Measurements from ENCODE around the gene MRPL27.
"Not testable (repeated sequence)": the region's sequence is repeated elsewhere in the genome, so short reads cannot be mapped to it uniquely, and the experiment has no call there.

The MRPL27 gene

DNA sequence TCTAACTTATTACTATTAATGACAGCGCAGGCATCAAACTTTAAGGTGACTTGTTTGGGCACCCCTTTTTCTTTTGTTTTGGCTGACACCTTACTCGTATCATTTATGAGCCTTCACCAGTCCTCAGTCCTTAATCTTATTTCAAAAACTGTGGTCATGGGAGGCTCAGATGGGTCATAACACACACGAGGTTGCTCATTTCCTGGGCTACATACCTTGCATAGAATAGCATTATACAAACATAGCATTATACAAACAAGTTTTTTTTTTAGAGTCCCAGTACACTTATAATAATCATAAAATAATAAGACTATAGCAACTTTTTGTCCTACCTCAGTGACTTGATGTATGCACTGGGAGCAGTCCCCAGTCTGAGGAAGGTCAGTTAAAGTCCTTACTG, 41.8 kb upstream of the MRPL27 start:
- Histone ChIP-seq H3K4me1 (ENCODE audit: control insufficient read depth in 1 of 2, insufficient read depth in 1 of 2, low read depth in 1 of 2, low read length in 1 of 2) (no peaks in the 10 kb centered on the region), H3K27ac (no peak overlapping the region), H3K36me3 (no peaks in the 10 kb centered on the region), H3K27me3 (peaks cover 5% of the 10 kb centered on the region), H3K4me3 (ENCODE audit: low read depth in 1 of 2, low read length in 1 of 2) (no peak overlapping the region), H3K9me3 (peaks cover 9% of the 10 kb centered on the region)
- TF ChIP-seq CTCF (IDR thresholded peaks at IDR 0.05): no peak

- peaks cover 5% of the 10 kb centered on the region for H3K27me3 ChIP-seq
- H3K27ac ChIP-seq: no peak overlapping the region
- TF ChIP-seq CTCF (IDR thresholded peaks at IDR 0.05): no peak
- H3K36me3 ChIP-seq: no peaks in the 10 kb centered on the region
- no peaks in the 10 kb centered on the region for H3K9me3 ChIP-seq
- no peak overlapping the region for H3K4me3 ChIP-seq (ENCODE audit: low read depth in 1 of 2, low read length in 1 of 2)
- no peaks in the 10 kb centered on the region for H3K4me1 ChIP-seq (ENCODE audit: control insufficient read depth in 1 of 2, insufficient read depth in 1 of 2, low read depth in 1 of 2, low read length in 1 of 2)
Measured at GRCh38 chr17:50412188-50412732, 39.3 kb upstream of the MRPL27 start.

GRCh38 chr17:50407921-50408320, 34.9 kb upstream of the MRPL27 start:
- Histone ChIP-seq H3K4me1 (ENCODE audit: control insufficient read depth in 1 of 2, insufficient read depth in 1 of 2, low read depth in 1 of 2, low read length in 1 of 2) (no peaks in the 10 kb centered on the region), H3K4me3 (ENCODE audit: low read depth in 1 of 2, low read length in 1 of 2) (no peak overlapping the region), H3K9me3 (no peaks in the 10 kb centered on the region), H3K36me3 (no peaks in the 10 kb centered on the region), H3K27me3 (peaks cover 12% of the 10 kb centered on the region), H3K27ac (no peak overlapping the region)
- TF ChIP-seq CTCF (IDR thresholded peaks at IDR 0.05): no peak

- no peak overlapping the region for H3K27ac ChIP-seq
- no peak for TF ChIP-seq CTCF (IDR thresholded peaks at IDR 0.05)
- peaks cover 7% of the 10 kb centered on the region for H3K27me3 ChIP-seq
- H3K9me3 ChIP-seq: no peaks in the 10 kb centered on the region
- no peaks in the 10 kb centered on the region for H3K4me1 ChIP-seq (ENCODE audit: control insufficient read depth in 1 of 2, insufficient read depth in 1 of 2, low read depth in 1 of 2, low read length in 1 of 2)
- H3K36me3 ChIP-seq: no peaks in the 10 kb centered on the region
- H3K4me3 ChIP-seq (ENCODE audit: low read depth in 1 of 2, low read length in 1 of 2): no peak overlapping the region
Measured at GRCh38 chr17:50406578-50406977, 33.6 kb upstream of the MRPL27 start.

GRCh38 chr17:50405351-50405750, 32.4 kb upstream of the MRPL27 start:
- not testable (repeated sequence) for H3K36me3 ChIP-seq; H3K4me1 ChIP-seq (ENCODE audit: control insufficient read depth in 1 of 2, insufficient read depth in 1 of 2, low read depth in 1 of 2, low read length in 1 of 2); H3K4me3 ChIP-seq (ENCODE audit: low read depth in 1 of 2, low read length in 1 of 2); H3K9me3 ChIP-seq; H3K27ac ChIP-seq; H3K27me3 ChIP-seq

- not testable (repeated sequence) for H3K4me3 ChIP-seq (ENCODE audit: low read depth in 1 of 2, low read length in 1 of 2); H3K27me3 ChIP-seq; H3K36me3 ChIP-seq; H3K27ac ChIP-seq; H3K9me3 ChIP-seq
- peaks cover 20 to 21% of the 10 kb centered on the region in 2 experiments for H3K4me1 ChIP-seq (ENCODE audit: control insufficient read depth in 1 of 2, insufficient read depth in 1 of 2, low read depth in 1 of 2, low read length in 1 of 2)
Measured at GRCh38 chr17:50399591-50399990, 26.6 kb upstream of the MRPL27 start.

DNA sequence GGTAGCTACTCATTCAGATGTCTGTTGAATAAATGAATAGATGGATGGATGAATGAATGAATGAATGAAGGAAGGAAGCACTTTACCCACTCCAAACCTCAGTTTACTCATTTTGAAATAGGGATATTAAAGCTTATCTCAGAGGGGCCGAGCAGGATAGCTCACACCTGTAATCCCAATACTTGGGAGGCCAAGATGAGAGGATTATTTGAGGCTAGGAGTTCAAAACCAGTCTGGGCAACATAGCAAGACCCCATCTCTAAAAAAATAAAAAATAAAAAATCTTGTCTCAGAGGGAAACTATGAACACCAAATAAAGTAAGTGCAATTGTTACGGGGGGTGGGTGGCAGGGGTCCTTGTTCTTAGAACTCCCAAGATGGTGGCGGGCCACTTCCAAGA, 25.7 kb upstream of the MRPL27 start:
- H3K9me3 ChIP-seq; H3K27me3 ChIP-seq; H3K4me3 ChIP-seq (ENCODE audit: low read depth in 1 of 2, low read length in 1 of 2); H3K27ac ChIP-seq: not testable (repeated sequence)
- peaks cover 20 to 21% of the 10 kb centered on the region in 2 experiments for H3K4me1 ChIP-seq (ENCODE audit: control insufficient read depth in 1 of 2, insufficient read depth in 1 of 2, low read depth in 1 of 2, low read length in 1 of 2)
- H3K36me3 ChIP-seq: peaks cover 12% of the 10 kb centered on the region
